Activated CD8-positive, alpha-beta memory T cell treated with anti-CD3 and anti-CD28 coated beads, Interleukin-2, amount 50 U/mL, for 24 hours (primary cell): ENCODE measurements around the gene PDE4D.

Experiments used
- DNase-seq: peaks from one replicate; pipeline ENCODE4 v3.0.0-alpha.2; 2020; ENCODE audit errors: extremely low read depth

PDE4D gene

DNA sequence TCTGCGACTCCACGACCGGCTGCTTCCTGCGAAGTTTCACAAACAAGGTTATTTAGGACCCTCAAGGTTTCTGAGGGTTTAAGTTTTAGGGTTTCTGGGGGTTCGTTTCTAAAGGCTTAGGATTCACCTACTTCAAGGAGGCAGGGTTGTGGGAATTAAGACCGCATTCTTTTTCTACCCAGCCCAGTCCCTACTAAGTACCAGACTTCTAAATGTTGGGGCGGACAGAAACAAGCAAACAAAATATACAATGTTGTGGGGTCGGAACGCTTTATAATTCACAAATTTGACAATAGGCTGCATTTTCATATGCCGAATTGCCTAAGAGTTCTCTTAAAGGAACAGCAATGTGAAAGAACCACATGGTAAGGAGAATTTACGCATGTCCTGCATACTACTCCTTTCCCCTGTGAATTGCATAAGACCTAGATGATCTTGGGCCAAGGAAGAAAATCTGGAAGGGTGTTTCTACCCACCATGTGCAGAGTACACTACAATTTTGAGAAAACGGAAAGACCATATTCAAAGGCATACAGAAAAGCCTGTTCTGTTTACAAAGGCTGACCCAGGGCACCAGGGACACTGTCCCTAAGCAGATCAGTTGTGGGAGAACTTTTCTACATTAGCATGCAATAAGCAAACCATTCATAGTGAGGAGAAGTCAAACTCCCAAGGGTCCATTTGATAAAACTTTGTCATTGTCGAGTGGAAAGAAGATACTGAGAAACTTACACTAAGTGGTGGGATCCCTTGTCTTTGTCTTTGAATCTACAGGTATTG lies 853.3 kb downstream of the PDE4D start:
- DNase-seq = no peak

- peak; percentile 68 for DNase-seq
Observed at GRCh38 chr5:59039296-59040023, 854.1 kb downstream of the PDE4D start.

DNA sequence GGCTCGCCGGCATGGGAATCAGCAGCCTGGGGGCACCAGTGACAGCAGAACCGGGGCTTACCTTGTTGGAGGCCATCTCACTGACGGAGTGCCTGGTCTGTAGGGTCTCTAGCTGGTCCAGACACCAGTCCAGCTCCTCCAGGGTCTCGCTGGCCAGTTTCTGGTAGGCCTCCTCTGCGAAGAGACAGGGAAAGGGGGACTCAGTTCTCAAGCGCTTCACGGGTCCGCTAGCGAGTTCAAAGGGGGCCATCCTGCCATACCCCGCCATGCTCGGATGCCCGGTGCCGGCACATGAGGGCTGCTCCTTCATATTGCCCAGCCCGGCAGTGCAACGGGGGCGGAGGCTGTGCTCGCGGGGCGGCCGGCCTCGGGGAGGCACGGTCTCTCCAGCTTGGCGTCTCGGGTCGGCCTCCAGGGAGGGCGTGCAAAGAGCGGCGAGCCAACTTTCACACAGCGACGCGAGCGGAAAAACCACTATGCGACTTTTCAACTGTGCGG lies 854.7 kb downstream of the PDE4D start:
- DNase-seq = no peak

GRCh38 chr5:59037941-59038797 lies 855.4 kb downstream of the PDE4D start:
- no peak for DNase-seq

GRCh38 chr5:59037453-59037852 lies 856.1 kb downstream of the PDE4D start:
- DNase-seq = no peak

DNA sequence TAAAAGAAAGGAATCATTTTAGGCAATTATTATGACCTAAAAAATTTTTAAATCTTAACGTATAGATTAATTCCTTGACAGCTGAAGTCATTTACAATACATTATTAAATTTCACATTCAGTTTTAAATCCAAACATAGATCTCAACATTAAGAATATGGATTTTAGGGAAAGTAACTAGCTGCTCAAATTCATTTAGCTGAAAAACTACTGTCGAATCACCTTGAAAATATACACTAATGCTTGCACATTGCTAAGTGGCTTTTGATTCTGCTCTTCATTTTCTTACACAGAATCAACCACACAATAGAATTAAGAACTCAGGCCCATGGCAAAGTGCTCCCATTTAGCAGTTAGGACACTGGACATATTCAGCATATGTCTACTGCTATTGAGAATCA lies 856.5 kb downstream of the PDE4D start:
- no peak for DNase-seq

DNA sequence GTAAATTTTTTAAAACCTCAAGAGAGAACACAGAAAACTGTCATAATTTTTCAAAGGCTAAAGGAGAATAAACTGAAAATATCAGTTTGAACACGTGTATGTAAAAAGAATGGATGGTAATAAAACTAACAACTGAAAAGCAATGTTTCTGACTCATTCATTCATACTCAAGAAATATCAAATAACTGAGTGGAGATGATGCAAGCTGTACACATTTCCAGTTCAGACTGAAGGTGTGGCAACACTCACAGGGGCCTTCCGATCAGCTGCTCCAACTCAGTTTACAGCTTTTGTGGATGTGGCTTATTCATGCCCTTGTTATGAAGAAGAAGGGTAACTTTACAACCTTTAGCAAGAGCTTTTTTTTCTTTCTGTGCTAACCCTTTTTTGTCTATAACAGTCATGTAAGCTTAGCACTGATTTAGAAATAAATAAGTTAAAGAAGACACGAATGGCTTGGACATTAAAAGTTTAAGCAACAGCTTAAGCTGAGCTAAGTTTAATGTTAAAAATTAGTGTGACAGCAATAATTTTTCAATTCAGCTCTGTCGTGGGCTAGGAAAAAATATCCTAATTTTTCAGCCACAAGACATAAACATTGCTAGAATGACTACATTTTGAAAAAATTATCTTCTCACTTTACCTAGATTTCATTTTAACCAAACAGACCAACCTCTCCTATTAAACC lies 857.1 kb downstream of the PDE4D start:
- DNase-seq = no peak

GRCh38 chr5:59035681-59036080 lies 857.8 kb downstream of the PDE4D start:
- no peak for DNase-seq

GRCh38 chr5:59034498-59035186 lies 858.9 kb downstream of the PDE4D start:
- no peak for DNase-seq

- no peak for DNase-seq
Observed at GRCh38 chr5:59027145-59027907, 866.2 kb downstream of the PDE4D start.

DNA sequence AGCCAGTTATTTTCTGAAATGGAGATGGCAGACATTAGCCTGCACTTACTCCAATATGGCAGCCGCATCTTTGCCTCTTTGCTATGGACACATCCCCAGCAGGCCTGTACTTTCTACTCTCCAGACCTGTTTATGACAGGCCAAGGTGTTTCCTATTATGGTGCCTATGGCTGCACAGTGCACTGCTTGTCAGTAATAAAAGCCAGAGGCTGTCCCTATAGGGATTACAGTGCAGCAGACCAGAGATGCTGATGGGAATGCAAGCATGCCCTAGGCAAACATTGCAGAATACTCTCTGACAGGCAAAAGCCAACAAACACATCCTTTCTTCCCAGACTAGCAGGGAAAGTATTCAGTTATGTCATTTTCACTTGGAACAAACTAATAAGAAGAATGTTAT lies 867.8 kb downstream of the PDE4D start:
- no peak for DNase-seq

DNA sequence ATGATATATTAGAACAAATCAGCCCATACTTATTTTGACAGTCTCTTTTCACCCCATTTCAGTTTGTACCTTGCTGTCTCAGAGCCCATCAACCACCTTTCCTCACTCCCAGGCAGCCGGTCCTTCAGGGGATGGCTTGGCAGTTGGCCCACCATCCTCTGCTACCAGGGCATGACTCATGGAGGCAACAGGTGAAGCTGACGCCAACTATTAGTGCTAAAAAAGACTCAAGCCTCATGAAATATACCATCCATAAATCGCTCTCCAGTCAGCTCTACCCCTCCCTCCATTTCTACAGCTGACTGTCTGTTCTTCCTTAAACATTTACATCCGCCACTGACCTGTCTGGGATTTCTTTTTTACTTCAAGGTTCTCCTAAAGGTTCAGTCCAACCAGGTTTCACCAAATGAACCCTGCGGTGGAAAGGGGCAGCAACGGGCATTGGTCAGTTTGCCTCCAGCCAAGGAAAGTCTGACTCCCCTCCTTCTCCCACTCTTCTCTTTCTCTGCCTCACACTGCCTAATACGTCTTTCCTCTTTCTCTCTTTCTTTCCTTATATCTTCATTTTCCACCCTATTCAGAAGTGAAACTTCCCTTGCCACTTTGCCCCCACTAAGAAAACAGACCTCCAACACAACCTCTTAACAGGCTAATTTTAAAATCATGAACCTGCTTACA lies 871.5 kb downstream of the PDE4D start:
- no peak for DNase-seq

GRCh38 chr5:59021286-59021673 lies 872.2 kb downstream of the PDE4D start:
- DNase-seq = no peak

DNA sequence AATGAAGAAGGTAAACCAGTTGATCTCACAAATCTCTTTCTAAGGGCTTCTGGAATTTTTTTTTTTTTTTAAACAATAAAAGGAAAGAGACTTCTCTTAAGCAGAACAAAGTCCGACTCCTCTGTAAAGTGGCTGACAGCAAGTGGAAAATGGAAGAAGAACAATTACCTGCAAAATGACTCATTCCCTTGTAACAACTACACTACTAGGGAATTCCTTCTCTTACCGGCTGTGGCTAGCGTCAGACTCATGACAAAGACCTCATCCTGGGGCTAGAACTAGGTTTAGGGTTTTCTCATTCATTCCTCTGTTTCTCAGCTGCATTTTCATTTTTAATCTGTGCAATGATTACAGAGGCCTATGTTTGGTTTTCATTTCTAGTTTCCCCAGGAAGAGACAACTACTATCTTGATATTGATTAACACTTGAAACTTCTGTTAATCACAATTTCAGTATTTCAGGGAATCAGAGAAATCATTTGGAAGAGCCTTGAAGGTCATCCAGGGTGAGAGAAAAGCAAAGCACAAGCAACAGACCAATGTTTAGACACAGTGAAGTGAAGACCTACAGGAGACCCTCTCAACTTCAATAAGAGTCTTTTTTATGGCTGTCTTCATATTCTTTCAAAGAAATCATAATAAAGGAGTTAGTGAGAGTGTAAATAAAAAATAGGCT lies 872.8 kb downstream of the PDE4D start:
- no peak for DNase-seq

- no peak for DNase-seq
Observed at GRCh38 chr5:59019078-59019477, 874.4 kb downstream of the PDE4D start.

- no peak for DNase-seq
Observed at GRCh38 chr5:59016925-59017324, 876.6 kb downstream of the PDE4D start.

- no peak for DNase-seq
Observed at GRCh38 chr5:59008816-59009473, 884.6 kb downstream of the PDE4D start.

GRCh38 chr5:59007460-59008063 lies 886.0 kb downstream of the PDE4D start:
- no peak for DNase-seq
